DMS53 (cell line): ENCODE measurements around the gene DOCK1.

Experiments used
- DNase-seq: peaks from one replicate; lab custom pipeline; 2025; lab: John Stamatoyannopoulos, UW

The DOCK1 gene

DNA sequence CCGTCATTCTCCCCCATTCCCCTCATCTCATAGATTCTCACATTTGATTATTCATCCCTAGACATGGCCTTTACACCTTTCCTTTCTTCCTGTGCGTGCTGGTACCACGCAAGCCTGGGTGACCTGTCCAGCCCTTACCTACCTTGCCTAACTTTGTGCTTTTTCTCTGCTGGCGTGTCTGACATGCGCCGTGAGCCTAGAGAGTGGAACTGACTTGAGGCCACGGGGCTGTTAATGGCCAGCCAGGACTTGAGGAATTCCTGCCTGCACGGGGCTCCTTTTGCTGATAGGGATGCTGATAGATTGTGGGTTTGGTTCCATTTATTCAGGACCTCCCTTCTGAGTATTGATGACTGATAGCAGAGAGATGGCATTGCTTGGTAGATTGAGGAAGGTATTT lies 134.2 kb downstream of the DOCK1 start:
- DNase-seq, result no peak

- DNase-seq, result no peak
These were observed 135.5 kb downstream of the DOCK1 start for GRCh38 chr10:127040756-127041155.

GRCh38 chr10:127041552-127041951 lies 136.3 kb downstream of the DOCK1 start:
- no peak for DNase-seq

GRCh38 chr10:127043301-127043700 lies 138.1 kb downstream of the DOCK1 start:
- no peak for DNase-seq

DNA sequence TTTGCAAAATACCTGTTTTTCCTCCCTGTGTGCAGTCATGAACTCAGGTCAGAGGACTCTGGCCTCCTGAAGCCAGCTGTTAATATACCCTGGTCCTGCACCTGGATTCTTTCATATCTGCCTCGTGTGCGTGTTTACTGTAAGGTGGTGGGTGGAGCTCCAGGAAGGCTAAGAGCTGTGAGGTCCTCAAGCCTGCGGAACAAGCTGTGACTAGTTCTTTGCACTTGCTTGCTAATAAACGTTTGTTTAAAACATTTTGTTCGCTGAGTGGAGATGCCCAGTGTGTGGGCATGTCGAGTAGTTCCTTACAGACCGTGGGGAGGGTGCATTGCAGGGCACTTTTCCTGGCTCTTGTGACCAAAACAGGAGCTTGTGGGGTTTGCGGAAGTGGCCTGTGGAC lies 139.0 kb downstream of the DOCK1 start:
- peak; percentile 83 for DNase-seq

DNA sequence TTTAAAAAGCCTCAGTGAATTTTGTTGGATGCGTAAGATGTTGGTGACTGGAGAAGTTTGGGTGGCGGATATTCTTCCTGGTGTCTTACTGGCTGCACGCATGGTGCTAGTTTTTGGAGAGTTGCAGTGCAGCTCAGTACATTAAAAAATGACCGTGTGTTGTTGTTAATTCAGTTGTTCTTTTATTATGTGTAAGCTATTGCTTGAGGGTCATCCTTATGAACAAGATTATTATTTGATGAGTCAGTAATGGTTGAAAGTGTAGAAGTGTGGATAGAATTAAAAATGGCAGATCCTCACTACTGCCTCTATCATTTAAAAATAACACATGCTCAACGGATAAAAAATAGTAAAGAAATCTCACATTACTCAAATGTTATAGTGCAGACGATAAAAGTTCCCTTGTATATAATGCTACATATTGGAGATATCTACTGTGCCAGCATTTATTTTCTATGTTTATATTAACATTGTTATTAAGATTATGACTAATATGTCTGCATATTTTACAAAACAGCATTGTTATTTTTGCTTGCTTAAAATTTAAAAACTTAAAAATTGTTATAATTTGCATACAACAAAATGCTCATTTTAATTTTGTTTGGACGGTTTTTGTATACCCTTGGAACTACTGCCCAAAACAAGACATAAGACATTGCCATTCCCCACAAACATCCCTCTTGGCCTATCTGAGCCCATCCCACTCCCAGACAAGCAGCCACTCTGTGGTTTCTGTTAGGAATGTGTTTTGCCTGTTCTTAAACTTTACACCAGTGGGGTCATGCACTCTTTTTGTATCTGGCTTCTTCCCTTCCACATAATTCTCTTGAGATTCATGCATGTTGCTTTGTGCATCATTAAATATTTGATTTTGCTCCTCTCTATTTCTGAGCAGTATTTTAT lies 142.0 kb downstream of the DOCK1 start:
- DNase-seq, result no peak

DNA sequence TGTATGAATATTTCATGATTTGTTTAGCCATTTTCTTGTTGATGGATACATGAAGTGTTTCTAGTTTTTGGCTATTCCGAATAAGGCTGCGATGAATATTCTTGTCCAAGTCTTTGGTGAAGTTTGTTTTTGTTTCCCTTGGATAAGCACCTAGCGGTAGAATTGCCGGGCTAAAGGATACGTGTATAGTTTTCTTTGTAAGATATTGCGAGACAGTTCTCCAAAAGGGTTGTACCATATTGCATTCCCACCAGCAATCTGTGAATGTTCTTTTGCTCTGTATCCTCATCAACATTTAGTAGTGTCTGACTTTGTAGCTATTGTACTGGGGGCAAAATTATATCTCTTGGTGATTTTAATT lies 142.6 kb downstream of the DOCK1 start:
- DNase-seq, result no peak

DNA sequence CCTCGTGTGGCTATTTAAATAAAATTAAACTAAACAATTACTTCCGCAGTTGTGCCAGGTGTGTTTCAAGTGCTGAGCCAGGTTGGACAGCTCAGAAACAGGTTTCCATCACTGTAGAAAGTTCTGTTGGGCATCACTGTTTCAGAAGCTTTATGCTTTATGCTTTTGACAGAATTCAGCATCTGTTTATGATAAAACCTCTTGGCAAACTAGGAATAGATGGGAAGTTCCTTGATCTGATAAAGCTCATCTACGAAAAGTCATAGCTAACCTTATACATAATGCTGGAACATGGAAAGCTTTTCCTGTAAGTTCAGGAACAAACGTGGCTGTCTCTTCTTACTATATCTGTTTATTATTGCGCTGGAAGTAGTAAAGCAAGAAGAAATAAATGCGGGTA lies 143.4 kb downstream of the DOCK1 start:
- peak; percentile 69 for DNase-seq

DNA sequence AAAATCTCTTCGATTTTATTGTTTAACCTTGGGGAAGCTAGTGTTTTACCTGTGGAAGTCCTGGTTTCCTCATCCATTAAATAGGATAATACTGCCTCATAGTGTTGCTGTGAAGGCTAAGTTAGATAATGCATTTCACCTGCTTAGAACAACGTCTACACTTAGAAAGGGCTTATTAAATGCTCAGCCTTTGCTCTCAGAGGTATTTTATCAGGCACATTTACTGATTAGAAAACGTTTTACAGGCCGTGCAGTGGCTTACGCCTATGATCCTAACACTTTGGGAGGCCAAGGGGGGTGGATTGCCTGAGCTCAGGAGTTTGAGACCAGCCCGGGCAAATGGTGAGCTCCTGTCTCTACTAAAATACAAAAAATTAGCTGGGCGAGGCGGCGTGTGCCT lies 146.8 kb downstream of the DOCK1 start:
- no peak for DNase-seq

- no peak for DNase-seq
These were observed 150.0 kb downstream of the DOCK1 start for GRCh38 chr10:127055263-127055662.

GRCh38 chr10:127059314-127059713 lies 154.1 kb downstream of the DOCK1 start:
- no peak for DNase-seq

DNA sequence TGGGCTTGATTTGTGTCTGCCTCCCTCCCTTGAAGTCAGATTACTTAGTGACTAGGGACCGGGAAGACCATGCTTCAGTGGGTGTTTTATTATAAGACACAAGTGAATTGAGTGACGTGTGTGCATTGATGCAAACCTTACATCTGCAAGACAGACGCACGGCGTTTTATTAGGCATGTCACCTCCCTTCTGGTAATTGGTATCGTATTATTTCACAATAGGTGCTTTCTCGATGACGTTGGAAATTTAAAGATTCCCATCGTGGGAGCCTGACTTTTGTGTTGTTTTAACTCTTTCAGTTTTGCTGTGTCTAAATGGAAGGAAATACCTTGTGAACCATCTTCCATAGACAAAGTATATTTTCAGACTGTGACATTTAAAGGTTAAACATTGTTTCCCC lies 158.5 kb downstream of the DOCK1 start:
- DNase-seq, result no peak

- DNase-seq, result no peak
These were observed 159.2 kb downstream of the DOCK1 start for GRCh38 chr10:127064474-127064873.

GRCh38 chr10:127067542-127068194 lies 162.4 kb downstream of the DOCK1 start:
- DNase-seq, result no peak

GRCh38 chr10:127068485-127068884 lies 163.3 kb downstream of the DOCK1 start:
- DNase-seq, result no peak

DNA sequence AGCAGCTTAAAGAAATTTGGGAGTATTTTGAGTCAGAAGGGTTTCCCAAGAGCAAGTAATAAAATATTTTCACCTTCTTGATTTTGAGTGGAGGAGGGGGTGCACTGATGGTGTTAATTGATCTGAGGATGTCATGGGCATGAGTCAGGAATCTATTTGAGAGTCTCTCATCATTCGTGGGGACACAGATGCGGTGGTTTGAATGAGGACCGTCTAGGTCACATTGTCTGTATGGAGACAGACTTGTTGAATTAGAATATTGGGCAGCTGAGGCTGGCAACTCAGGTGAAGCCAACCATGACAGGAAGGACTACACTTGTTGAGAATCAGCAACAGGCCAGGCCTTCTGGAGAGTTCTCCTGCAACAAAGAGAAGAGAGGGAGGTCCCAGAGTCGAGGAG lies 164.2 kb downstream of the DOCK1 start:
- DNase-seq, result peak; percentile 67

GRCh38 chr10:127071126-127071525 lies 165.9 kb downstream of the DOCK1 start:
- no peak for DNase-seq

DNA sequence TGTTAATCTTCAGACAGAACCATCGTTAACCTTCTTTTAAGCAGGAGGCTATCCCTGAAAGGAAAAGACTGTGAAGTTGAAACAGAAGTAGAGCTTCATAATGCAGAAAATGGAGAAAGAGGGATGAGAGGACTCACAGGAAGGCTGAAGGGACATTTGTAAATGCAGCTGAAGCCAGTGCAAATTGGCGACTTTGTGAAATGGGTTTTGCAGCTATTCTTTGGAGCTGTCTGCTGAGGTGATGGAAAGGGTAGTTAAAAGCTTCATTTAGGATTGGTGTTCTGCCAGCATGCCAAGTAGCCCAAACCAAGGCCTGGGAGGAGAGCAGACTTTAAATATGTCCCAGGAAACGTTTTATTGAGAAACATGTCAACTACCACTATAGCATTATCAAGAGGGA lies 168.4 kb downstream of the DOCK1 start:
- no peak for DNase-seq

DNA sequence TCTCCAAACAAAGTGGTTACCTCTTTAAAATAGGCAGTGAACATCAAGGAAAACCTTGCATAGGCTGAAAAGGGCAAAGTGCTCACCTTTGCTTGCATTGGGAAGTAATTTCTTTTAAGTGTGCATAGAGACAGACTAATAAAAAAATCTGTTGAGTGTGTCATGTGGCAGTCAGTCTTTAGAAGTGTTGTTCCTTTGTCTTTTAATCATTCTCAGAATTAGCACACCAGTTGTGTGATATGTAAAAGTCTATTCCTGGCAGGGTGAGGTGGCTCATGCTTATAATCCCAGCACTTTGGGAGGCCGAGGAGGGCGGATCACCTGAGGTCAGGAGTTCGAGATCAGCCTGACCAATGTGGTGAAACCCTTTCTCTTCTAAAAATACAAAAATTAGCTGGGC lies 174.2 kb downstream of the DOCK1 start:
- no peak for DNase-seq

- DNase-seq, result no peak
These were observed 175.1 kb downstream of the DOCK1 start for GRCh38 chr10:127080317-127080716.

GRCh38 chr10:127081851-127082345 lies 176.7 kb downstream of the DOCK1 start:
- no peak for DNase-seq

DNA sequence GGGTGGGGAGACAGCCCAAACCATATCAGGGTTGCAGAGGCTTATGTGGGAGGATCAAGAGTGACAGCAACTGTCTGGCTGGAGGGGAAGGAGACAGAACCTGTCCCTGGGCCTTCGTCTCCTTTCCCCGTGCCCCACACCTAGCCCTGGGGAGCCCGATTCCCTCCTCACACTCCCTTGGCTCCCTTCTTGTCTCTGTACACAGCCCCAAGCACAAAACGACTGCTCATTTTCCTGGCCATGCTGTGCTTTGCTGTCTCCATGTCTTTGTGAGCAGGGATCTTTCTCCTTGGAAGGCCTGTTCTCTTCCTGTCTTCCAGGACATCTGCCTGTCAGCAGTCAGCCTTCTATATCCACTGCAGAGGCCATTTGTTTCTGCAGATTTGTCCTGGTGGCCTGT lies 177.4 kb downstream of the DOCK1 start:
- DNase-seq, result no peak

- DNase-seq, result no peak
These were observed 180.7 kb downstream of the DOCK1 start for GRCh38 chr10:127085957-127086356.
